ENCODE measurements around the gene SPDYE1.
"Not testable (repeated sequence)": the region's sequence is repeated elsewhere in the genome, so short reads cannot be mapped to it uniquely, and the experiment has no call there.

The SPDYE1 gene

GRCh38 chr7:43997532-43997931 lies at the start of gene SPDYE1:
TSS of gene SPDYE1 (plus strand) at chr7:43997897. CDS start at chr7:43999950, 2,053 bp downstream.
- not testable (repeated sequence) for DNase-seq (ENCODE audit: low read depth in 1 of 2, low spot score in 1 of 2)

- DNase-seq (ENCODE audit: low read depth in 1 of 2, low spot score in 1 of 2) = no peak
Observed at GRCh38 chr7:43952028-43952427, 45.7 kb upstream of the SPDYE1 start.

- DNase-seq (ENCODE audit: low read depth in 1 of 2, low spot score in 1 of 2) = no peak
Observed at GRCh38 chr7:43953071-43953470, 44.6 kb upstream of the SPDYE1 start.

GRCh38 chr7:43954524-43955228 lies 43.0 kb upstream of the SPDYE1 start:
- no peak for DNase-seq (ENCODE audit: low read depth in 1 of 2, low spot score in 1 of 2)

- no peak for DNase-seq (ENCODE audit: low read depth in 1 of 2, low spot score in 1 of 2)
Observed at GRCh38 chr7:43956027-43956426, 41.7 kb upstream of the SPDYE1 start.

- no peak for DNase-seq (ENCODE audit: low read depth in 1 of 2, low spot score in 1 of 2)
Observed at GRCh38 chr7:43960933-43961332, 36.8 kb upstream of the SPDYE1 start.

GRCh38 chr7:43966392-43966791 lies 31.3 kb upstream of the SPDYE1 start:
- DNase-seq (ENCODE audit: low read depth in 1 of 2, low spot score in 1 of 2) = not testable (repeated sequence)

- DNase-seq (ENCODE audit: low read depth in 1 of 2, low spot score in 1 of 2) = not testable (repeated sequence)
Observed at GRCh38 chr7:43968172-43969040, 29.3 kb upstream of the SPDYE1 start.

GRCh38 chr7:43969586-43969985 lies 28.1 kb upstream of the SPDYE1 start:
- DNase-seq (ENCODE audit: low read depth in 1 of 2, low spot score in 1 of 2) = not testable (repeated sequence)

GRCh38 chr7:43970698-43971097 lies 27.0 kb upstream of the SPDYE1 start:
- not testable (repeated sequence) for DNase-seq (ENCODE audit: low read depth in 1 of 2, low spot score in 1 of 2)

- DNase-seq (ENCODE audit: low read depth in 1 of 2, low spot score in 1 of 2) = not testable (repeated sequence)
Observed at GRCh38 chr7:43974033-43974573, 23.6 kb upstream of the SPDYE1 start.

GRCh38 chr7:43974725-43975482 lies 22.8 kb upstream of the SPDYE1 start:
- DNase-seq (ENCODE audit: low read depth in 1 of 2, low spot score in 1 of 2) = not testable (repeated sequence)

- no peak for DNase-seq (ENCODE audit: low read depth in 1 of 2, low spot score in 1 of 2)
Observed at GRCh38 chr7:43977525-43977924, 20.2 kb upstream of the SPDYE1 start.

- DNase-seq (ENCODE audit: low read depth in 1 of 2, low spot score in 1 of 2) = not testable (repeated sequence)
Observed at GRCh38 chr7:43978102-43978501, 19.6 kb upstream of the SPDYE1 start.

GRCh38 chr7:43982848-43983247 lies 14.8 kb upstream of the SPDYE1 start:
- DNase-seq (ENCODE audit: low read depth in 1 of 2, low spot score in 1 of 2) = not testable (repeated sequence)

GRCh38 chr7:43983736-43984135 lies 14.0 kb upstream of the SPDYE1 start:
- DNase-seq (ENCODE audit: low read depth in 1 of 2, low spot score in 1 of 2) = not testable (repeated sequence)

GRCh38 chr7:43985904-43986864 lies 11.5 kb upstream of the SPDYE1 start:
- DNase-seq (ENCODE audit: low read depth in 1 of 2, low spot score in 1 of 2) = peak; percentile 73 to 74

- not testable (repeated sequence) for DNase-seq (ENCODE audit: low read depth in 1 of 2, low spot score in 1 of 2)
Observed at GRCh38 chr7:43987476-43987875, 10.2 kb upstream of the SPDYE1 start.

- DNase-seq (ENCODE audit: low read depth in 1 of 2, low spot score in 1 of 2) = not testable (repeated sequence)
Observed at GRCh38 chr7:43990011-43990585, 7.6 kb upstream of the SPDYE1 start.

GRCh38 chr7:43990829-43991228 lies 6.9 kb upstream of the SPDYE1 start:
- DNase-seq (ENCODE audit: low read depth in 1 of 2, low spot score in 1 of 2) = not testable (repeated sequence)
